Caco-2 (cell line): Measurements from ENCODE around the gene MBD3. TPM values are rescaled to one million over a fixed set of nuclear protein-coding genes. Genes with fewer than 3 reads are reported as not detected.
A peak's percentile ranks its signal among the peaks of the same experiment; 100 is the strongest.

Source experiments
- BruUV-seq: library from RNA; stranded (reverse); fragments of 400-500 nt; replicated peaks from 2 replicates; lab custom pipeline; 2021; lab: Mats Ljungman, UMichigan
- CTCF ChIA-PET: fragments of 300-600 bp; sonication (Branson Sonifier 250); formaldehyde crosslinking; loops from one replicate; lab custom pipeline; 2022; ENCODE audit warnings: antibody characterized with exemption; lab: Charles Lee
- POLR2A ChIA-PET: fragments of 300-600 bp; sonication (Branson Sonifier 250); formaldehyde crosslinking; loops from one replicate; lab custom pipeline; 2022; ENCODE audit warnings: antibody characterized with exemption; lab: Charles Lee
- DNase-seq, 2 experiments: peaks; one replicate each; pipeline versions ENCODE4 v3.0.0 to v3.0.0-alpha.2; 2020 to 2022
- H3K27me3 ChIP-seq: replicated peaks from 2 replicates; pipeline ENCODE4 v1.6.0; 2011; ENCODE audit warnings: low read length; ENCODE audit not compliant: control insufficient read depth, insufficient read depth
- H3K36me3 ChIP-seq: 2 replicates; pipeline ENCODE4 v1.5.1; 2011; ENCODE audit warnings: low read length; ENCODE audit not compliant: control insufficient read depth, insufficient read depth
- H3K4me1 ChIP-seq: fragments of 250-450 bp; sonication (Bioruptor Pico); 2 replicates; pipeline ENCODE4 v1.5.1; 2020; ENCODE audit warnings: mild to moderate bottlenecking
- H3K4me3 ChIP-seq: 2 replicates; pipeline ENCODE4 v1.5.1; 2011; ENCODE audit warnings: low read depth, mild to moderate bottlenecking, control low read depth, low read length
- H3K9me3 ChIP-seq: fragments of 250-450 bp; sonication (Bioruptor Pico); 2 replicates; pipeline ENCODE4 v1.5.1; 2020; ENCODE audit warnings: mild to moderate bottlenecking, moderate library complexity
- H3K27ac Mint-ChIP-seq: one replicate; pipeline ENCODE4 v1.8.0; 2022; ENCODE audit warnings: mixed read lengths; ENCODE audit not compliant: unreplicated experiment
- H3K27me3 Mint-ChIP-seq: one replicate; pipeline ENCODE4 v1.8.0; 2022; ENCODE audit warnings: mixed read lengths; ENCODE audit not compliant: insufficient read depth, unreplicated experiment
- H3K36me3 Mint-ChIP-seq: one replicate; pipeline ENCODE4 v1.8.0; 2022; ENCODE audit warnings: mild to moderate bottlenecking, mixed read lengths; ENCODE audit not compliant: insufficient read depth, unreplicated experiment
- H3K4me1 Mint-ChIP-seq: one replicate; pipeline ENCODE4 v1.8.0; 2022; ENCODE audit warnings: low read depth, mixed read lengths; ENCODE audit not compliant: unreplicated experiment
- H3K4me3 Mint-ChIP-seq: one replicate; pipeline ENCODE4 v1.8.0; 2022; ENCODE audit warnings: mild to moderate bottlenecking, moderate library complexity, mixed read lengths; ENCODE audit not compliant: unreplicated experiment
- H3K9me3 Mint-ChIP-seq: one replicate; pipeline ENCODE4 v1.8.0; 2022; ENCODE audit warnings: mixed read lengths; ENCODE audit not compliant: unreplicated experiment
- intact Hi-C: fragments of 100-400 bp; cut with micrococcal nuclease; formaldehyde crosslinking; loops from one replicate; pipeline ENCODE4 v1.10.0; 2022; ENCODE audit not compliant: unreplicated experiment
- total RNA-seq: library from RNA; stranded (reverse); gene quantifications from 2 replicates; pipeline ENCODE4 v1.2.3, GENCODE V29; 2022
- TF ChIP-seq, protein P1 (sequence below), 2 experiments: fragments of 200-600 bp in 1 of 2; IDR thresholded peaks; 1 replicate in 1 of 2; 2 replicates in 1 of 2; pipeline versions ENCODE4 v1.5.1 to v1.8.0; 2011 to 2022; ENCODE audit warnings: antibody characterized with exemption in 1 of 2, control low read depth in 1 of 2, inconsistent platforms in 1 of 2, low read depth in 1 of 2, low read length in 1 of 2, mild to moderate bottlenecking in 1 of 2, moderate library complexity in 1 of 2; ENCODE audit not compliant: insufficient read depth in 1 of 2, severe bottlenecking in 1 of 2, unreplicated experiment in 1 of 2

Gene MBD3
- total RNA-seq, 1 experiment from 2014 or later = 89.3 TPM

DNA sequence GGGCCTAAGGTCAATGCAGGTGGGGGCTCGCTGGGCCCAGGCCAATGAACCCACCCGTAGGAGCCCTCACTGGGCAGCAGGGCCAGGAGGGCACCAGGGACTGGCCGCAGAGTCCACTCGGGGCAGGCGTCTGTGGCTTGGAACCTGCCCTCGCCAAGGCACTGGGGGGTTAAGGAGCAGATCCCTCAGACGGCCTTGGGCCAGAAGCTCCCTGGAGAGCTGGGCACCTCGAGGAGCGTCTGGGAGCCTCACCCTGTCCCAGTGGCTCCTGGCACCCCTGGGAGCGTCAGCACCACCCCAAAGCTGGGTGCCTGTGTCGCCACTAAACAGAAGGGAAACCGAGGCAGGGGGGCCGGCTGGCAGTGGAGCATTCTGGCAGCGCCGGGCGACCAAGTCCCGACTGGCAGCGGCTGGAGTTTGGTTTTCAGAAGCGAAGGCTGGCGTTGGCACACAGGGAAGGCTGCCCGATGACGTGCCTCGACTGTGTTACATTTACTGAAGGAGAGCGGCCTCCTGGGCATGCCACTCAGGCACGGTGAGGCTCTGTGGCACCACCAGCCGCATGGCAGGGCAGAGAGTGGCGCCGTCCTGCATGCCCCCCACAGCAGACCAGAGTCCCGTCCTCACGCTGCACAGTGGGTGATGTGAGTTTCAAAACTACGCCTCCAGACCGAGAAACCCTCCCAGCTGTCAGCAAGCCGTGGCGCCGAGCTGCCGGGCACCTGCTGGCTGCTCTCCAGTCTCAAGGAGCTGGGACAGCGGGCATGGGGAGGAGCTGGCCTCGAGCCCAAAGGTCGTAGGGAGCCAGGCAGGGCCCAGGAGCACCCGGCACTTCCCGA is 15.4 kb downstream of the MBD3 start:
- Mint-ChIP-seq H3K27me3 (no peaks in the 10 kb centered on the region), H3K4me3 (no peak overlapping the region), H3K4me1 (no peaks in the 10 kb centered on the region), H3K27ac (no peak overlapping the region), H3K9me3 (no peaks in the 10 kb centered on the region), H3K36me3 (peaks cover 39% of the 10 kb centered on the region)
- no peaks in the 10 kb centered on the region for H3K4me1 ChIP-seq
- H3K4me3 ChIP-seq = no peak overlapping the region
- H3K9me3 ChIP-seq = no peaks in the 10 kb centered on the region
- intact Hi-C loops = no loop called here
- ChIA-PET CTCF (no interaction called here), POLR2A (no interaction called here)
- H3K36me3 ChIP-seq = no peaks in the 10 kb centered on the region
- H3K27me3 ChIP-seq = no peaks in the 10 kb centered on the region
- TF ChIP-seq, protein P1, sequence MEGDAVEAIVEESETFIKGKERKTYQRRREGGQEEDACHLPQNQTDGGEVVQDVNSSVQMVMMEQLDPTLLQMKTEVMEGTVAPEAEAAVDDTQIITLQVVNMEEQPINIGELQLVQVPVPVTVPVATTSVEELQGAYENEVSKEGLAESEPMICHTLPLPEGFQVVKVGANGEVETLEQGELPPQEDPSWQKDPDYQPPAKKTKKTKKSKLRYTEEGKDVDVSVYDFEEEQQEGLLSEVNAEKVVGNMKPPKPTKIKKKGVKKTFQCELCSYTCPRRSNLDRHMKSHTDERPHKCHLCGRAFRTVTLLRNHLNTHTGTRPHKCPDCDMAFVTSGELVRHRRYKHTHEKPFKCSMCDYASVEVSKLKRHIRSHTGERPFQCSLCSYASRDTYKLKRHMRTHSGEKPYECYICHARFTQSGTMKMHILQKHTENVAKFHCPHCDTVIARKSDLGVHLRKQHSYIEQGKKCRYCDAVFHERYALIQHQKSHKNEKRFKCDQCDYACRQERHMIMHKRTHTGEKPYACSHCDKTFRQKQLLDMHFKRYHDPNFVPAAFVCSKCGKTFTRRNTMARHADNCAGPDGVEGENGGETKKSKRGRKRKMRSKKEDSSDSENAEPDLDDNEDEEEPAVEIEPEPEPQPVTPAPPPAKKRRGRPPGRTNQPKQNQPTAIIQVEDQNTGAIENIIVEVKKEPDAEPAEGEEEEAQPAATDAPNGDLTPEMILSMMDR (IDR thresholded peaks at IDR 0.05; ENCODE audit: insufficient read depth in 1 of 2, low read depth in 1 of 2, low read length in 1 of 2, severe bottlenecking in 1 of 2, unreplicated experiment in 1 of 2) = no peak
- no TSS peak for BruUV-seq
- DNase-seq = no peak

DNA sequence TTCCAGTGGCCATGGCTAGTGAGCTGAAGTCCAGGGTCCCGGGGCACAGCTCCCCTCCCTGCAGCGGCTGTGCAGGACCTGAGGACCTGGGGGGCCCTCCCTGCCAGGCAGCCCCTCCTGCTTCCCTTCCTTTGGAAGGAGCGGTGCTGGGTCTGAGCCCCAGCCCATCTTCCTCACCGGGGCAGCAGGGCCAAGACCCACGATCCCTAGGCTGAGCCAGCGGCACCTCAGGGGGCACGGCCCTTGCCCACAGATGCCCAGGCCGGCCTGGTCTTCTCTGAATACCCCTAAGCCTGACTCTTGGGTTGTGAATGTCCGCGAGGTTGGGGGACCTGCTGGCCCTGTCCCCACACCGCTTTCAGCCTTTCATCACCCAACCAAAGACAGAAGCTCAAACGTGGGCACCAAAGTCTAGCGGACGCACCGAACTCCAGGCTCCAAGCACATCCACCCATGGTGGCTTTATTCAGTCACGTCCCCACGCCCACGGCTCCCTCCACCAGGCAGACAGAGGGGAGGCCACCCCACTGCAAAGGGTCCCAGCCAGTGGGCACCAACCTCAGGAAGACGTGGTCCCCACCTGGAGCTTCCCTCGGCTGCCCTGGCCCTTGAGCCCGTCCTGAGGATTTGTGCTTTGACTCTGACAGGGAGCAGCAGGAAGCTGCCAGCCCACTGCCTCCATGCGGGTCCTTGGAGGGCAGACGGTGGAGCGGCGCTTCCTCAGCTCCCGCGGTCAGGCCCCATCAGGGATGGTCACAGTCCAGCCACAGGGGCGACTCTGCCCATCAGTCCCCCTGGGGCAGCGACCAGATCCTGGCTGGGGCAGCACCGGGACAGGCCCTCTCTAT is 16.2 kb downstream of the MBD3 start:
- no peak overlapping the region for H3K4me3 Mint-ChIP-seq
- peaks cover 33% of the 10 kb centered on the region for H3K36me3 Mint-ChIP-seq
- BruUV-seq = TSS peak; percentile 31
- TF ChIP-seq, protein P1 (IDR thresholded peaks at IDR 0.05; ENCODE audit: insufficient read depth in 1 of 2, low read depth in 1 of 2, low read length in 1 of 2, severe bottlenecking in 1 of 2, unreplicated experiment in 1 of 2) = no peak
- no peaks in the 10 kb centered on the region for H3K4me1 Mint-ChIP-seq
- Histone ChIP-seq H3K27me3 (no peaks in the 10 kb centered on the region), H3K36me3 (no peaks in the 10 kb centered on the region), H3K4me3 (no peak overlapping the region), H3K4me1 (no peaks in the 10 kb centered on the region), H3K9me3 (no peaks in the 10 kb centered on the region)
- no peak overlapping the region for H3K27ac Mint-ChIP-seq
- CTCF ChIA-PET = interaction anchor here (0.5 kb wide), 1 partner anchor 463 kb away, joined by 3 read pairs; no protein-coding TSS in a partner anchor
- no peaks in the 10 kb centered on the region for H3K27me3 Mint-ChIP-seq
- DNase-seq = no peak
- POLR2A ChIA-PET = no interaction called here
- H3K9me3 Mint-ChIP-seq = no peaks in the 10 kb centered on the region
- intact Hi-C loops = no loop called here
